AG09309 (cell line): ENCODE measurements around the gene PFKL.

Experiments
- DNase-seq: peaks from one replicate; pipeline ENCODE4 v3.0.0-alpha.2; 2010; ENCODE audit warnings: low read depth
- H3K4me3 ChIP-seq: 2 replicates; pipeline ENCODE4 v1.5.1; 2011; ENCODE audit warnings: mild to moderate bottlenecking, low read depth, low read length, moderate library complexity; ENCODE audit not compliant: control insufficient read depth
- TF ChIP-seq, protein P1 (sequence below): IDR thresholded peaks from 2 replicates; pipeline ENCODE4 v1.5.1; 2011; ENCODE audit warnings: mild to moderate bottlenecking, low read depth, low read length, inconsistent platforms; ENCODE audit not compliant: insufficient read depth, control insufficient read depth; ENCODE audit errors: missing control alignments

PFKL gene

DNA sequence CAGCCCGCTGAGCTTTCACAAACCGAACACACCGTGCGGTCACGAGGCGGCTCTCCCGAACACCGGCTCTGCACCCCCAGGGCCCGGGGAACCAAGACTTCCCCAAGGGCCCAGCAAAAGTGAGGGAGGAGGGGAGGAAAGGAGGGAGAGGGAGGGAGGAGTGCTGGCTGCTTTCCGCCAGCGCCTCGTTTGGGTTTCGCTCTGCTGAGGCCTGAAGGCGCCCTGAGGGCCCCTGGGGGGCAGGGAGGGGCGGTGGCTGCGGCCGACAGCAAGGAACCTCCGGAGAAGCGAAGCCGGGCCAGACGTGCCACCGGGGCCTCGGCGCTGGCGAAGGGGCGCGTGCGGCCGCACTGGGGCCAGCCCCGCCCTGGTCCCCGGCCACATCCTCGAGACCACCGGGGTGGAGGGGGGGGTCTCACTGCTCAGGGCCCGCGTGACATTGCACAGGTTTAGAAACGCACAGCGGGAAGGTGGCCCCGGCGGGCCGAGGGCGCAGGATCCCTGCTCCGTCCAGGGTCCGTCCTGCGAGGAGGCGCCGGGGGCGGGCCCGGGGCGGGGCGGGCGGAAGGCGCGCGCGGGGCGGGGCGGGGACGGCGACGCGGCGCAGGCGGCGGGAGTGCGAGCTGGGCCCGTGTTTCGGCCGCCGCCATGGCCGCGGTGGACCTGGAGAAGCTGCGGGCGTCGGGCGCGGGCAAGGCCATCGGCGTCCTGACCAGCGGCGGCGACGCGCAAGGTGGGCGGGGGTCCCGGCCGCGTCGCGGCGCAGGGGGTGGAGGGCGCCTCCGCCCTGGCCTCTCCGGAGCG, at the start of gene PFKL:
Gene PFKL (plus strand): TSS at position 596 of the 804 bp plus-strand sequence. CDS start 53 bp downstream, at position 649.
- no peak for DNase-seq
- TF ChIP-seq, protein P1, sequence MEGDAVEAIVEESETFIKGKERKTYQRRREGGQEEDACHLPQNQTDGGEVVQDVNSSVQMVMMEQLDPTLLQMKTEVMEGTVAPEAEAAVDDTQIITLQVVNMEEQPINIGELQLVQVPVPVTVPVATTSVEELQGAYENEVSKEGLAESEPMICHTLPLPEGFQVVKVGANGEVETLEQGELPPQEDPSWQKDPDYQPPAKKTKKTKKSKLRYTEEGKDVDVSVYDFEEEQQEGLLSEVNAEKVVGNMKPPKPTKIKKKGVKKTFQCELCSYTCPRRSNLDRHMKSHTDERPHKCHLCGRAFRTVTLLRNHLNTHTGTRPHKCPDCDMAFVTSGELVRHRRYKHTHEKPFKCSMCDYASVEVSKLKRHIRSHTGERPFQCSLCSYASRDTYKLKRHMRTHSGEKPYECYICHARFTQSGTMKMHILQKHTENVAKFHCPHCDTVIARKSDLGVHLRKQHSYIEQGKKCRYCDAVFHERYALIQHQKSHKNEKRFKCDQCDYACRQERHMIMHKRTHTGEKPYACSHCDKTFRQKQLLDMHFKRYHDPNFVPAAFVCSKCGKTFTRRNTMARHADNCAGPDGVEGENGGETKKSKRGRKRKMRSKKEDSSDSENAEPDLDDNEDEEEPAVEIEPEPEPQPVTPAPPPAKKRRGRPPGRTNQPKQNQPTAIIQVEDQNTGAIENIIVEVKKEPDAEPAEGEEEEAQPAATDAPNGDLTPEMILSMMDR, result no peak
- H3K4me3 ChIP-seq, result peak within 1 kb of the TSS; percentile 77

DNA sequence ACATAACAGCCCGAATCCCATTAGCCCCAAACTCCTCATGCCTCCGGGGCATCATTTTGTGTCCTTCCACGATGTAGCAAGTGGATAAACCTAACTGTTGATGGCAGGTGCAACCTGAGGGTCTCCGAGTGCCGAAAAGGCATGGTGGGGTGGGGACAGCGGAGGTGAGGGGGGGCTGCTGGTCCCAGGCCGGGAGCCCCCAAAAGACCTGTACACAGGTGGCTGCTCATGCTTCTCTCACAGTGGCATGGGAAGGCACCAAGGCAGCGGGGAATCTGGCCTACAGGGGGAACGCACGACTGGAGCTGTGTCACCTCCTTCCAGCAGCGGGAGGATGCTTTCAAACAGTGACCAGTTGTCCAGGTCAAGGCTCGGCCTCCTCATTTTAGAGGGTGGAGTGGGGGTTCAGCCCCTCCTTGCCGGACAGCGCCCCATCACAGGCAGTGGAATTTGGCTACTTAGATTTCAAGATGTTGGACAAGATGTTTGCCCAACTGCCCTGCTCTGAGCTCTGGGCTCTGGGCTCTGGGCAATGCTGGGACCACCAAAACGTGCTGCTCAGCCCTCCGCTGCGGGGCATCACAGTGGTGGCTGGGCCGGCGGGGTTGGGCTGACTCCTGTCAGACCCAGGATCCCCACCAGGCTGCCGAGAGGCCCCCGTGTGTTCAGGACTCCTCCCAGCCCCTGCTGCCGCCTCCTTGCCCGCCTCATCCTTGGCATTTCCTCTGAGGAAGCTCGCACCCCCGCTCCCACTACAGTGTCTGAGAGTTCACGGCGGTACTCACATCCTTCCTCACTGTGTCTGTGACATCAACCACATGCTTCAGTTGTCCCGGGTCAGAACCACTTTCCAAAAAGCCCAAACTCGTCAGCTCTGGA, 45.8 kb upstream of the PFKL start:
- no peak for DNase-seq
- TF ChIP-seq, protein P1, result no peak
- no peak overlapping the region for H3K4me3 ChIP-seq

DNA sequence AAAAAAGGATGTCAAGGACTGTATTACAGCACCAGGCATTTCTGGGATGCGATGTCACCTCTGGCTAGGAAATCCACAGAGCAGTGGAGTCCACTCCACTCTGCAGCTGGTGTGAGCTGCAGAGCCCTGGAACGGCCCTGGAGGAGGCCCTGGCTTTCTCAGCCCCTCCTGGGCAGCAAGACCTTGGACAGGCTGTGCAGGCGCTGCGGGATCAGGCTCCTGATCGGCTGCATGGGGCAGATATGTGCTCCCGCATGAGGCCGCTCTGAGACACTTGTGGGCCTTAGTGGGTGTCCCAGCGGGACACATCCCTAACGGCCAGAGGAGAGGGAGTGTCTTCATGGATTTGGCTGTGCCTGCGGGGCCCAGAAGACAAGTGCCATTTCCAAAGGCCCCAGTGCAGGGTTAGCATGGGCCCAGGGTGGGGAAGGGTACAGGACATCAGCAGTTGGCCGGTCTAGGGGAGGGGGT, 44.3 kb upstream of the PFKL start:
- no peak for DNase-seq
- TF ChIP-seq, protein P1, result no peak
- no peak overlapping the region for H3K4me3 ChIP-seq

DNA sequence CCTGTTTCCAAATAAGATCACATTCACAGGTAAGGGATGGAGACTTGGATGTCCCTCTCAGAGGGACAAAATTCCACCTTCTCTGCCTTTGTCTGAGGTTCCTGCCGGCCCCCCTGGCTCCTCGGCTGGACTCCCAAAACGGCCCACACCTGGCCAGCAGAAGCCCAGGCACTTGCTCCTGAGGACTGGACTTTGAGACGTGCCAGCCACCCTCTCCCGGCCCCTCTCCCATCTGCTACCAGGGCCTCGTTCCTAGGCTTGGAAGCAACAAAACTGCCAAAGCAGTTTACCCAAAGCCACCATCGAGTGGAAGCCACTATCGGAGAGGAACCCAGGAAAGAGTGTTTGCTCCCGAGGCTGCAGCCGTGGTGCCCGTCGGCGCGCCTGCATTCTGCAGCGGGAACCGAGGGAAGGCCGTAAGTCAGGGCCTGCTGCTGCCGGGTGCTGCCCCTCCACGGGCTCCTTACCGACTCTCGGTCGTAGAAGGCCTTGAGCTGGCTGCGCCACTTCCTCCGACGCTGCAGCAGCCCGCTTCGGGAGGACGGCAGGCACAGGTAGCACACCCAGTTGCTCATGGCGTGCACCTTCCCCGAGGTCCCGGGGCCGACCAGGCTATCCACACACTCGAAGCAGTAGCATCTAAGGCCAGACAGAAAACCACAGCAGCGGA, 41.7 kb upstream of the PFKL start:
- H3K4me3 ChIP-seq, result no peak overlapping the region
- DNase-seq, result no peak
- TF ChIP-seq, protein P1, result no peak

DNA sequence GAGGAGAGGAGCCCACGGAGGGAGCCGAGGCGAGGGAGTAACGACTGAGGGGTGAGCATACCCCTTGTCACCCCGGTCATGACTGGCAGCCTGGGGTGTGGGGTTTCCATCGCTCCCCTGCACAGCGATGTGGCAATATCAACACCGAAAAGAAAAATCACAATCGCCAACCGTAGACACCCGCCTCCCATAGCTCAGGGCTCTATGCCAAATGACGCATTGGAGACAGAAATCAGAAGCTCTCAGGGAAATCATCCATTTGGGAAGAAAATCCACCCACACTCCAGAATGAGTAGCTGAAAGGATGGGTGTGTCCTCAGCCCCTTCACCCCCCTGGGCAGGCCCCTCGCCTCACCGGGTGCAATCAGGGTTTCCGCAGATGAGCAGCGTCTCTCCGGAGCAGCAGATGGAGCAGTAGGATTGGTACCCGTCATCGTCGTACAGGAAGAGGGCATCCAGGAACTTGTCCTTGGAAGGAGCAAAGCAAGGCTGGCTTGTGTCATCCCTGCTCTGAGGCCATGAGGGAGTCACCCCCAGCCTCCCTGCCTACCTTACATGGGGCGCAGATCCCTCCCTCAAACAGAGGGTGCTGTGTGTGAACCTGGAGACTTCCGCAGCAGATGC, 40.7 kb upstream of the PFKL start:
- TF ChIP-seq, protein P1, result no peak
- H3K4me3 ChIP-seq, result no peak overlapping the region
- no peak for DNase-seq

DNA sequence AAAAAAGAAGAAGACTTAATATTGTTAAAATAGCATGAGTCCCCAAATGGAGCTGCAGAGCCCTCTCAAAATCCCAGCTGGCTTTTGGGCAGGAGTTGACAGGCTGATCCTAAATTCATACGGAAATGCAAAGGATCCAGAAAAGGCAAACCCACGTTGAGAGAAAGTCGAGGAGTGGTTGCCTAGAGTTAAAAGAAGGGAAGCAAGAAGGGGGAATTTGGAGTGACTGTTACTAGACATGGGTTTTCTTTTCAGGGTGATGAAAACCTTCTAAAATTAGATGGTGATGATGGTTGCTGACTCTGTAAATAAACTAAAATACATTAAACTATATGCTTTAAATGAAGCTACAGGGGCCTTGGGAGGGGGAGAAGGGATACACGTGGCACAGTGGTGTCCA, 39.8 kb upstream of the PFKL start:
- no peak overlapping the region for H3K4me3 ChIP-seq
- DNase-seq, result no peak
- TF ChIP-seq, protein P1, result no peak
